Activated CD4-positive, alpha-beta T cell treated with anti-CD3 and anti-CD28 coated beads for 36 hours (primary cell): ENCODE measurements around the gene THADA. TPM values are rescaled to one million over a fixed set of nuclear protein-coding genes. Genes with fewer than 3 reads are reported as not detected.
"Not testable (repeated sequence)": the region's sequence is repeated elsewhere in the genome, so short reads cannot be mapped to it uniquely, and the experiment has no call there.

Source experiments
- ATAC-seq: fragments of 200-7000 bp; cut with Tn5 transposase; one replicate; pipeline ENCODE4 v1.10.0; 2021; ENCODE audit warnings: mild to moderate bottlenecking, moderate library complexity
- CTCF ChIA-PET: fragments of 350-600 bp; sonication (Branson Sonifier 250); formaldehyde crosslinking; loops from one replicate; lab custom pipeline; 2021; ENCODE audit warnings: antibody characterized with exemption; lab: Charles Lee
- POLR2A ChIA-PET: fragments of 350-600 bp; sonication (Branson Sonifier 250); formaldehyde crosslinking; loops from one replicate; lab custom pipeline; 2021; ENCODE audit warnings: antibody characterized with exemption, inconsistent platforms; lab: Charles Lee
- DNase-seq: peaks from one replicate; pipeline ENCODE4 v3.0.0-alpha.2; 2020
- H3K27ac Mint-ChIP-seq: one replicate; pipeline ENCODE4 v1.8.0; 2021; ENCODE audit warnings: mixed read lengths
- H3K27me3 Mint-ChIP-seq: one replicate; pipeline ENCODE4 v1.8.0; 2021; ENCODE audit warnings: mixed read lengths
- H3K36me3 Mint-ChIP-seq: one replicate; pipeline ENCODE4 v1.8.0; 2021; ENCODE audit warnings: low read depth, mixed read lengths
- H3K4me1 Mint-ChIP-seq: one replicate; pipeline ENCODE4 v1.8.0; 2021; ENCODE audit warnings: mixed read lengths
- H3K4me3 Mint-ChIP-seq: one replicate; pipeline ENCODE4 v1.8.0; 2021; ENCODE audit warnings: mild to moderate bottlenecking, moderate library complexity, mixed read lengths
- H3K9me3 Mint-ChIP-seq: one replicate; pipeline ENCODE4 v1.8.0; 2021; ENCODE audit warnings: low read depth, mixed read lengths
- intact Hi-C, 2 experiments: fragments of 100-400 bp; cut with DNase I in 1 of 2; cut with micrococcal nuclease in 1 of 2; formaldehyde crosslinking; loops; one replicate each; pipeline versions ENCODE4 v1.14.2 to v1.15.1; 2022 to 2024; cut with DNase I, micrococcal nuclease
- total RNA-seq, 2 experiments: library from RNA; stranded (reverse); gene quantifications; one replicate each; pipeline ENCODE4 v1.2.3, GENCODE V29; 2021

THADA gene
- total RNA-seq, 2 experiments from 2014 or later, result 32.5 to 36.6 TPM

GRCh38 chr2:43541165-43541564, 54.7 kb downstream of the THADA start:
- H3K27me3 Mint-ChIP-seq, result no peaks in the 10 kb centered on the region
- H3K36me3 Mint-ChIP-seq, result peaks cover 8% of the 10 kb centered on the region
- ATAC-seq, result peak; percentile 75
- DNase-seq, result no peak
- H3K27ac Mint-ChIP-seq, result no peak overlapping the region
- H3K4me1 Mint-ChIP-seq, result peaks cover 21% of the 10 kb centered on the region
- ChIA-PET POLR2A (interaction anchor here (0.6 to 1.0 kb wide), 9 partner anchors 18 to 1956 kb away, joined by 3 to 13 read pairs (median 4); no protein-coding TSS in a partner anchor), CTCF (interaction anchor here (0.5 to 2.2 kb wide), 19 partner anchors 11 to 713 kb away, joined by 3 to 9 read pairs (median 4); no protein-coding TSS in a partner anchor)
- H3K9me3 Mint-ChIP-seq, result no peaks in the 10 kb centered on the region
- no peak overlapping the region for H3K4me3 Mint-ChIP-seq
- intact Hi-C loops, result loop anchor here (1.0 to 5.0 kb wide), 3 partner anchors 115 to 594 kb away; no protein-coding TSS in a partner anchor

GRCh38 chr2:43540021-43540779, 55.6 kb downstream of the THADA start:
- no peaks in the 10 kb centered on the region for H3K9me3 Mint-ChIP-seq
- peaks cover 14% of the 10 kb centered on the region for H3K36me3 Mint-ChIP-seq
- ATAC-seq, result no peak
- H3K27ac Mint-ChIP-seq, result no peak overlapping the region
- POLR2A ChIA-PET, result interaction anchor here (0.6 kb wide), 1 partner anchor 115 kb away, joined by 3 read pairs; no protein-coding TSS in a partner anchor
- no peak overlapping the region for H3K4me3 Mint-ChIP-seq
- DNase-seq, result no peak
- H3K27me3 Mint-ChIP-seq, result no peaks in the 10 kb centered on the region
- H3K4me1 Mint-ChIP-seq, result peaks cover 21% of the 10 kb centered on the region
- CTCF ChIA-PET, result interaction anchor here (0.7 to 2.2 kb wide), 11 partner anchors 12 to 593 kb away, joined by 3 to 8 read pairs (median 3); no protein-coding TSS in a partner anchor
- intact Hi-C loops, result loop anchor here (2.0 to 5.0 kb wide), 2 partner anchors 409 to 593 kb away; no protein-coding TSS in a partner anchor

- ChIA-PET POLR2A (interaction anchor here (0.6 kb wide), 1 partner anchor 115 kb away, joined by 3 read pairs; no protein-coding TSS in a partner anchor), CTCF (interaction anchor here (1.2 to 1.9 kb wide), 4 partner anchors 17 to 592 kb away, joined by 4 to 8 read pairs (median 6); no protein-coding TSS in a partner anchor)
- ATAC-seq (no peak), DNase-seq (no peak)
- no peak overlapping the region for H3K27ac Mint-ChIP-seq
- no peaks in the 10 kb centered on the region for H3K9me3 Mint-ChIP-seq
- intact Hi-C loops, result loop anchor here in 1 of 2 experiments (5.0 kb wide), 1 partner anchor 312 kb away; the partner anchor contains the start of gene ZFP36L2
- peaks cover 21% of the 10 kb centered on the region for H3K36me3 Mint-ChIP-seq
- H3K27me3 Mint-ChIP-seq, result no peaks in the 10 kb centered on the region
- H3K4me3 Mint-ChIP-seq, result no peak overlapping the region
- H3K4me1 Mint-ChIP-seq, result peaks cover 21% of the 10 kb centered on the region
Measured at GRCh38 chr2:43539436-43539835, 56.4 kb downstream of the THADA start.

GRCh38 chr2:43538034-43538670, 57.7 kb downstream of the THADA start:
- Mint-ChIP-seq H3K36me3 (peaks cover 29% of the 10 kb centered on the region), H3K27me3 (no peaks in the 10 kb centered on the region), H3K27ac (no peak overlapping the region), H3K4me3 (no peak overlapping the region), H3K4me1 (peaks cover 21% of the 10 kb centered on the region), H3K9me3 (peaks cover 2% of the 10 kb centered on the region)
- ATAC-seq, result no peak
- ChIA-PET CTCF (interaction anchor here (0.6 to 1.7 kb wide), 5 partner anchors 8 to 557 kb away, joined by 3 to 5 read pairs (median 3); no protein-coding TSS in a partner anchor), POLR2A (no interaction called here)
- no peak for DNase-seq
- intact Hi-C loops, result loop anchor here in 1 of 2 experiments (5.0 kb wide), 1 partner anchor 311 kb away; the partner anchor contains the start of gene ZFP36L2

- H3K27me3 Mint-ChIP-seq, result no peaks in the 10 kb centered on the region
- H3K36me3 Mint-ChIP-seq, result peaks cover 36% of the 10 kb centered on the region
- ATAC-seq, result no peak
- ChIA-PET CTCF (interaction anchor here (0.9 to 1.2 kb wide), 2 partner anchors 409 to 709 kb away, joined by 3 to 5 read pairs; no protein-coding TSS in a partner anchor), POLR2A (no interaction called here)
- intact Hi-C loops, result loop anchor here in 1 of 2 experiments (5.0 kb wide), 1 partner anchor 310 kb away; the partner anchor contains the start of gene ZFP36L2
- H3K9me3 Mint-ChIP-seq, result peaks cover 2% of the 10 kb centered on the region
- H3K27ac Mint-ChIP-seq, result peak overlapping the region; percentile 65
- H3K4me3 Mint-ChIP-seq, result no peak overlapping the region
- H3K4me1 Mint-ChIP-seq, result peaks cover 21% of the 10 kb centered on the region
- DNase-seq, result no peak
Measured at GRCh38 chr2:43537137-43537536, 58.7 kb downstream of the THADA start.

- ATAC-seq (no peak), DNase-seq (no peak)
- POLR2A ChIA-PET, result no interaction called here
- Mint-ChIP-seq H3K4me3 (no peak overlapping the region), H3K27me3 (no peaks in the 10 kb centered on the region), H3K27ac (no peak overlapping the region), H3K4me1 (peaks cover 15% of the 10 kb centered on the region), H3K9me3 (peaks cover 2% of the 10 kb centered on the region), H3K36me3 (peaks cover 37% of the 10 kb centered on the region)
- intact Hi-C loops, result no loop called here
- CTCF ChIA-PET, result interaction anchor here (1.2 kb wide), 1 partner anchor 51 kb away, joined by 3 read pairs; no protein-coding TSS in a partner anchor
Measured at GRCh38 chr2:43534569-43534968, 61.3 kb downstream of the THADA start.

- DNase-seq, H3K27me3 Mint-ChIP-seq, H3K4me3 Mint-ChIP-seq, H3K27ac Mint-ChIP-seq, CTCF ChIA-PET, ATAC-seq, POLR2A ChIA-PET, H3K9me3 Mint-ChIP-seq, H3K4me1 Mint-ChIP-seq, intact Hi-C loops: not testable (repeated sequence)
- peaks cover 32% of the 10 kb centered on the region for H3K36me3 Mint-ChIP-seq
Measured at GRCh38 chr2:43532572-43532971, 63.3 kb downstream of the THADA start.

GRCh38 chr2:43531251-43531650, 64.6 kb downstream of the THADA start:
- Mint-ChIP-seq H3K4me1 (no peaks in the 10 kb centered on the region), H3K9me3 (peaks cover 6% of the 10 kb centered on the region), H3K4me3 (no peak overlapping the region), H3K27me3 (no peaks in the 10 kb centered on the region), H3K36me3 (peaks cover 38% of the 10 kb centered on the region), H3K27ac (no peak overlapping the region)
- ATAC-seq (no peak), DNase-seq (no peak)
- CTCF ChIA-PET, result interaction anchor here (0.6 to 2.9 kb wide), 3 partner anchors 10 to 90 kb away, joined by 4 to 9 read pairs (median 8); no protein-coding TSS in a partner anchor
- intact Hi-C loops, result no loop called here
- POLR2A ChIA-PET, result no interaction called here

GRCh38 chr2:43526994-43527393, 68.8 kb downstream of the THADA start:
- Mint-ChIP-seq H3K4me1 (peaks cover 4% of the 10 kb centered on the region), H3K36me3 (peaks cover 36% of the 10 kb centered on the region), H3K27me3 (no peaks in the 10 kb centered on the region), H3K9me3 (peaks cover 11% of the 10 kb centered on the region), H3K4me3 (no peak overlapping the region), H3K27ac (no peak overlapping the region)
- ATAC-seq, result no peak
- intact Hi-C loops, result no loop called here
- DNase-seq, result no peak
- CTCF ChIA-PET, result interaction anchor here (1.2 kb wide), 1 partner anchor 50 kb away, joined by 5 read pairs; no protein-coding TSS in a partner anchor
- POLR2A ChIA-PET, result no interaction called here

- H3K27ac Mint-ChIP-seq, result no peak overlapping the region
Measured at GRCh38 chr2:43525506-43525905, 70.3 kb downstream of the THADA start.

More at GRCh38 chr2:43525506-43525905, 70.3 kb downstream of the THADA start:
- Mint-ChIP-seq H3K4me1 (peaks cover 6% of the 10 kb centered on the region), H3K9me3 (peaks cover 11% of the 10 kb centered on the region), H3K4me3 (no peak overlapping the region), H3K27me3 (no peaks in the 10 kb centered on the region), H3K36me3 (peaks cover 32% of the 10 kb centered on the region)
- no peak for DNase-seq
- no peak for ATAC-seq
- POLR2A ChIA-PET, result no interaction called here
- intact Hi-C loops, result no loop called here
- CTCF ChIA-PET, result no interaction called here
